Adipocyte (in vitro differentiated cells): Measurements from ENCODE around the gene COL25A1.

Source experiments
- DNase-seq: peaks from one replicate; pipeline ENCODE4 v3.0.0-alpha.2; 2015; ENCODE audit warnings: low read depth
- H3K27me3 ChIP-seq: replicated peaks from 2 replicates; pipeline ENCODE4 v1.7.0; 2013; ENCODE audit warnings: mild to moderate bottlenecking, low read length, moderate library complexity; ENCODE audit not compliant: control insufficient read depth, insufficient read depth
- H3K36me3 ChIP-seq: 2 replicates; pipeline ENCODE4 v1.7.0; 2013; ENCODE audit warnings: low read length, mild to moderate bottlenecking, moderate library complexity; ENCODE audit not compliant: control insufficient read depth, insufficient read depth, severe bottlenecking
- H3K4me1 ChIP-seq: 2 replicates; pipeline ENCODE4 v1.7.0; 2013; ENCODE audit warnings: mild to moderate bottlenecking, low read length, moderate library complexity; ENCODE audit not compliant: control insufficient read depth, insufficient read depth
- H3K4me3 ChIP-seq: 2 replicates; pipeline ENCODE4 v1.7.0; 2013; ENCODE audit warnings: mild to moderate bottlenecking, low read length, moderate library complexity
- H3K9ac ChIP-seq: 2 replicates; pipeline ENCODE4 v1.7.0; 2013; ENCODE audit warnings: mild to moderate bottlenecking, low read length, moderate library complexity
- H3K9me3 ChIP-seq: 2 replicates; pipeline ENCODE4 v1.7.0; 2013; ENCODE audit warnings: mild to moderate bottlenecking, low read length, moderate library complexity; ENCODE audit not compliant: control insufficient read depth

COL25A1 gene

DNA sequence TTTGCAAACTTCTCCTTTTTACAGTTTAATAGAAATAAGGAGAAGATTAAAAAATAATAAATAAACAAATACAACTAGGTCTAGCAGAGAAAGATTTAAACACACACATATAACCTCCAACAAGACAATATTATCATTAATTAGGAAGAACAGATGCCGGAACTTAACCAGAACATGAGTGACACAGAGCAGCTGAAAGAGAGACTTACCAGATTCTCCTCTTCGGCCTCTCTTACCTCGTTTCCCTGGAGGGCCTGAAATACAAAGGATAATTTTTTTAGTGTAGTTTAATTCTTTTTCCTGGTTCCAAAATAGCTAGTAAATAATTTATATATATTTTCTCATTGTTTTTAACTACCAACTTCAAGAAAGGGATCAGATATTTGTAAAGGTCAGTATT, 252.5 kb downstream of the COL25A1 start:
- no peaks in the 10 kb centered on the region for H3K9me3 ChIP-seq
- no peak overlapping the region for H3K9ac ChIP-seq
- no peak for DNase-seq
- no peaks in the 10 kb centered on the region for H3K27me3 ChIP-seq
- no peaks in the 10 kb centered on the region for H3K36me3 ChIP-seq
- no peak overlapping the region for H3K4me3 ChIP-seq
- H3K4me1 ChIP-seq: peaks cover 13% of the 10 kb centered on the region

DNA sequence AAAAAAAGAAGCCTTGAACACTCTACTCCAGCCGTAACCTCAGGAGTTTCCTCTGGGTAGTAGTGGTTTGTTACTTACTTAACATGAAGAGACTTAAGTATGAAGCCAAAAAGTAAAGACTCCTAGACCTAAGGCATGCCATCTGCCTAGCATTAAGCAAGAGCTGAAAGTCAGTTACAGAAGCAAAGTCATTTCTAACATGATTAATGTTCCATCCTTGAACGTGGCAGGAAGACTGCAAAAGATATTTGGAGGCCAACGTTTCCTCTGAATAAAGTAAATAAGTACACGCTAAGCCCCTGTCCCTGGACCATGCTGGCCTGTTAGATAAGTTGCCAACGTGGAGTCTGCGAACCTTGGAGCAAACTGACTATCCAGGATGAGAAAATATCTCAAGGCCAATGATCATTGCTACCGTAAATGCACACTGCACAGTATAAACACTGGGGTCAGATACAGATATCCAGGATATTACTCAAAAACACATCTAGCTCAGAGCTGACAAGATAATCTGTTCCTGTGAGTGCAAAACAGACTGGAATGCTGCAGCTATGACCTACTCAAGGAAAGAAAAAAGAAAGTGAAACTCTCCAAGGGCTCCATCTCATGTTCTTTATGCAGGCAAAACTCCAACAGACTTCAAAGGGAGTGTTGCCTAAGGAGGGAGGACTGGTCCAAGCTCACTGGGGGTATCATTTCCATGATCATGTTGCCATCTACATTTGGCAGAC, 255.8 kb downstream of the COL25A1 start:
- peak; percentile 76 for DNase-seq
- Histone ChIP-seq H3K9ac (no peak overlapping the region), H3K36me3 (no peaks in the 10 kb centered on the region), H3K9me3 (no peaks in the 10 kb centered on the region), H3K4me3 (peak overlapping the region; percentile 69), H3K4me1 (peaks cover 13% of the 10 kb centered on the region), H3K27me3 (no peaks in the 10 kb centered on the region)

DNA sequence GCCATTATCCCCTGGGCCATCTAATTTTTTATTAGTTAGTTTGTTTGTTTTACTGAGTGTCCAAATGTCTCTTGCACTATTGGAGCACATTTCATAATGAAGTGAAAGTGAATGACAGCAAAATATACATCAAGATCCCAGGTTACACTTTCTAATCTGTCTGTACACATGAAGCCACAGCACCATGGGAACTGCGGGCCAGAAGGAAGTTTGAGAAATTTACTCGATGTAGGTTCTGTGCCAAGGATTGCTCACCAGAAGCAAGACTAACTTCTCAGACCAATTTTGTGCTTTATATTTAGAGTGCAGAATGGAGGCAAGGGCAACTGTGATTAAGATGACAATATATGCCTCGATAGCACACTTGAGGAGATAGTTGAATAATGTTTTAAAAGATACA, 258.0 kb downstream of the COL25A1 start:
- no peaks in the 10 kb centered on the region for H3K27me3 ChIP-seq
- H3K9me3 ChIP-seq: no peaks in the 10 kb centered on the region
- no peak for DNase-seq
- H3K4me1 ChIP-seq: peaks cover 11% of the 10 kb centered on the region
- no peaks in the 10 kb centered on the region for H3K36me3 ChIP-seq
- H3K4me3 ChIP-seq: no peak overlapping the region
- no peak overlapping the region for H3K9ac ChIP-seq

DNA sequence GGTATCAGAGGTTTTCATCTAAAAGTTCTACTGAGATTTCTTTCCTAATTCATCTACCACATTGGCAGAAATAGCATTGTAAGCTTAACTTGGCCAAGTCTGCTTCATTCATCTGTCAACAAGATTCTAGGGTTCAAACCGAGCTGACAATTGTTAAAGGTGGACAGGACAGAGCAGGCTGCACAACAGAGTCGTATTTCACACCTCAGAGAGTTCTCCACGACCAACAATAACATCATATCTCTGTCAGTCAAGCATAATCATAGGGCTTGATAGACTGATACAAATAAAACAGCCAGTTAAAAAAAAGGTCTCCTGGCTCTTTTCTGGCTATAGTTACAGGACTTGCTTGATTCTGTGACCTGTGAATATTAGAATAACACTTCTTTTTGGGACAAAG, 259.2 kb downstream of the COL25A1 start:
- H3K9ac ChIP-seq: no peak overlapping the region
- H3K9me3 ChIP-seq: no peaks in the 10 kb centered on the region
- H3K4me3 ChIP-seq: no peak overlapping the region
- no peak for DNase-seq
- H3K4me1 ChIP-seq: peaks cover 11% of the 10 kb centered on the region
- H3K36me3 ChIP-seq: no peaks in the 10 kb centered on the region
- no peaks in the 10 kb centered on the region for H3K27me3 ChIP-seq

DNA sequence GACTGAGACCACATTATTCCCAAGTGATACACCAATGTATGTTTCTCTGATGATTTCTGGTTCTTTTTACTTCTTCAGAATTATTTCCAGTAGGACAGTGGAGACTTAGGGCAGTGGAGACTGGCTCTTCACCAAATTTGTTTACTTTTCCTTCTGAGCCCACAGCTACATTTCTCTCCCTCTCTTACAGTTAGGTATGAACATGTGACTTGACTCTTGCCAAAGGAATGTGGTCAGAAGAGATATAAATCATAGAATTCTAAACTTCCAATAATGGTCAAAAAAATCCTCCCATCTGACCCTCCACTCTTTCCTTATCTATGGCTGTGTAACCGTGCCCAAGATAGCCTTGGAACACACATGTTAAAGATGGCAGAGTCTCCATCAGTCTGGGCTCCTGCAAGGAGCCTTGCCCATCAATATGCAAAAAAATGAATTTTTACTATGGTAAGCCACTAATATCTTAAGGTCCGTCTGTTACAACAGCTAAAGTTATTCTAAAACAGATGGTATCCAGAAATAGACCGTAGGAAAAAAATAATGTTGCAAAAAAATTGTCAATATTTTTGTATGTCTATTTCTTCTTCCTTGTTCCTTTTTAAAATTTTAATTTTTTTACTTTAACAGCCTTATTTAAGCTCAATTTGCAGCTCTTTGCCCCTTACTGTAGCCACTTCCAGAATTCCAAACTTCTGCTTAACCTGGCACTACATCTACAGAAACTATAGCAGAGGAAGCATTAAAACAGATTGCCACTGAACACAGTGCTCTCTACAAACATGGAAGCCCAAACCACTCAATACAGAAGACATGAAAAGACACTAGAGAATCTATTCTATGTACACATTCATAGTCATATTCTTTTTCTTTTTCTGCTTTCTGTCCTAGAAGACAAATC, 260.7 kb downstream of the COL25A1 start:
- H3K9me3 ChIP-seq: no peaks in the 10 kb centered on the region
- H3K4me3 ChIP-seq: no peak overlapping the region
- no peak overlapping the region for H3K9ac ChIP-seq
- no peaks in the 10 kb centered on the region for H3K27me3 ChIP-seq
- peak; percentile 32 for DNase-seq
- H3K36me3 ChIP-seq: no peaks in the 10 kb centered on the region
- H3K4me1 ChIP-seq: peaks cover 8% of the 10 kb centered on the region

DNA sequence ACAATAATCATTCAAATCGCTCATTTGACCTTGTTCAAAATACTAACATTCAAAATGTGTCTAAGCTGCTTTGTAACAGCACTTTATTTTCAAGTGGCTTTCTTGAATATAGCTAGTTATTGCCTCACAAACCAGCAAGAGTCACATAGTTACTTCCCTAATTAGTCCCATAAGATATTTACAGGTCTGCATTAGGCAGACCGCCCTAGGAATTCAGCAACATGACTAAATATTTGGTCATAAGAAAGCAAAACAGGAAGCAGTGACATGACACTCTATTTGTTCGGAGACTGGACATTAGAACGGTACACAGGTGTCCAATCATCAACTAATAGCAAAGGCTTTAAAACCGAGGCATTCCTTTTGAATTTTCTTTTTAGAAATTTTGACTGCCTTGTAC, 262.0 kb downstream of the COL25A1 start:
- Histone ChIP-seq H3K4me3 (no peak overlapping the region), H3K9me3 (no peaks in the 10 kb centered on the region), H3K27me3 (no peaks in the 10 kb centered on the region), H3K9ac (no peak overlapping the region), H3K4me1 (no peaks in the 10 kb centered on the region), H3K36me3 (no peaks in the 10 kb centered on the region)
- no peak for DNase-seq

DNA sequence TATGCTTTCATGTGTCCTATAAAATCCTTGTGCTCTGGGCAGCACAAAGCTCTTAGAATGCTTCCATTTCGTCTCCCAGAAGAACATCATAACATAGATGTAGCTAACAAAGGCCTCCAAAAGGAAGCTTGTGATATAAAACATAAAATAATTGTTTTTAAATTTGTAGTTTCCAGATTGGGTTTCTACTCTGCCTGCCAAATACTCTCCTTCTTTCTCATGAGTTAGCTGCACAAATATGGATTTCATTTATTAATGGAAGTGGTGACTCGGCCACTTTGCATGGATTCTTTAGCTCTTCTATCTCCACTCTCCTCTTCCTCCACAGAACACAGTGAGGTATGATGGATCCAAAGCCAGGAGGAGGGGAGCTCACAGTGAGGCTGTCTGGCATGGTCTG, 265.4 kb downstream of the COL25A1 start:
- Histone ChIP-seq H3K4me1 (no peaks in the 10 kb centered on the region), H3K9ac (no peak overlapping the region), H3K27me3 (no peaks in the 10 kb centered on the region), H3K4me3 (no peak overlapping the region), H3K36me3 (no peaks in the 10 kb centered on the region), H3K9me3 (no peaks in the 10 kb centered on the region)
- no peak for DNase-seq

DNA sequence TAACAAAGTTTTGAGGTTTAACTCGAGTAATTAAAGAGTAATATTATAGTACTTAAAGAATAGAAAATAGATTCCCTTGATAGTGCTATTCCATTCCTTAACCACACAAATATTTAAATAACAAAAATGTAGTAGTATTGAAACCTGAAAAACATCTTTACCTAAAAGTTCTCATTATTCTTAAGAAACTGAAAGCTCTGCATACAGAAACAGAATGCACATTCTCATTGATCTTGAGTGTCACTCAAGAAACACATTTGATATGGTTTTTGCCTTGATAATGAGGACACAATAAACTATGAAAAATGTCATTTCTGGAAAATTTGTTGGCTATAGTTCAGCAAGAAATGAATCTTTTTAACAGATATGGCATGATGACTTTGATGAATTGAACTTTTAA, 268.5 kb downstream of the COL25A1 start:
- no peaks in the 10 kb centered on the region for H3K36me3 ChIP-seq
- DNase-seq: no peak
- no peak overlapping the region for H3K9ac ChIP-seq
- H3K4me1 ChIP-seq: no peaks in the 10 kb centered on the region
- H3K27me3 ChIP-seq: peaks cover 2% of the 10 kb centered on the region
- no peak overlapping the region for H3K4me3 ChIP-seq
- no peaks in the 10 kb centered on the region for H3K9me3 ChIP-seq

DNA sequence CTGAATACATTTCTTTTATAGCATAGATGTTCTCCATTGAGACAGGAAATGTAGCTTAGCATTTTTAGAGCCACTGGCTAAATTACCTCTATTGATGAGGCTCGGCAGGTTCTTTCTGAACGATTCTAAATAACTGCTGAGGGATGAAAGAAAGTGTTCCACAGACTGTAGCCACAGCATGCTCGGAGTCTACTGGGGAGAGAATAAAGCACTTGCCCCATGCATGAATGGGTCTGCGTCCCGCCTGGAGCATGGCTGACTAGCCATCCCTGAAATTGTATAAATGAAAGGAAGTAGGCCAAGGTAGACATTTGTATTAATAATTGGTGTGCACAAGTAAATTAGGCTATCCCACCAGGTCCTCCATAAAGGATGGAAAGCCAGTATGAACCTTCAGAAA, 269.8 kb downstream of the COL25A1 start:
- H3K27me3 ChIP-seq: peaks cover 2% of the 10 kb centered on the region
- no peaks in the 10 kb centered on the region for H3K4me1 ChIP-seq
- DNase-seq: no peak
- no peaks in the 10 kb centered on the region for H3K36me3 ChIP-seq
- H3K9ac ChIP-seq: no peak overlapping the region
- H3K4me3 ChIP-seq: no peak overlapping the region
- no peaks in the 10 kb centered on the region for H3K9me3 ChIP-seq

DNA sequence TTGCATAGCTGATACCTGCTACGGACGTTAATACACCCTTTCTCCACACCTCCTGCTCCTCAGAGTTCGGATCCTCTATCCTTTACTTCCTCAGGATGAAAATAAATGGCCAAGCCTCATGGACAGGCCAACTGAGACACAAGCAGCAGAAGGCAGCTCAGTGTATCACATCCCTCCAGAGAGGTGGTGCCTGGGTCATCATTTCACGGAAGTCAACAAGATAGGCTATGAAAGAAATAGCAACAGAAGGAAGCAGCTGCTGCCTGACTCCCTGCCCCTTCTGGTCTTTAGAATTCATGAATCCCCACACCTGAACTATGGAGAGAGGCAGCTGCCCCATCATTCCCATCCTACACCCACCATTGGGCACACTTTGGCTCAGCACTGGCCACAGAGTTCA, 272.5 kb downstream of the COL25A1 start:
- Histone ChIP-seq H3K9ac (no peak overlapping the region), H3K9me3 (no peaks in the 10 kb centered on the region), H3K4me1 (no peaks in the 10 kb centered on the region), H3K36me3 (no peaks in the 10 kb centered on the region), H3K4me3 (no peak overlapping the region), H3K27me3 (peaks cover 2% of the 10 kb centered on the region)
- DNase-seq: no peak

DNA sequence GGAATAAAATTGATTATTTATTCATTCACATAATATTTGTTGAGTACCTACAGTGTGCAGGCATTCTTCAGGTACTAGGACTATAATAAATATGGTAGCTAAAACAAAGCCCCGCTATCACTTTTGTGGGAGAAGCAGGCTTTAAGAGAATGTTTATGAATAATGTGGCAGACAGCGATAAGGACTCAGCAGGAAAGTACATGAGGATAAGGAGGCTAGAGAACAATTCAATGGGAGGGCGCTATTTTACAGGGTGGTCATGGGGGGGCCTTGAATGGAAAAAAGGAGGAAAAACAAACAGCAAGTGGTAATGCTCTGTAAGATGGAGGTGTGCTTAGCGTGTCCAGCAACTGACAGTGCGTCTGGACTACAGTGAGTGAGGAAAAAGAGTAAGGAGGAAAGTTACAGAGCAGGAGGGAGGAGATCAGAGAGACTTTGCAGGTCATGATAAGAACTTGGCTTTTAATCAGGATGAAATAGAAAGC, 275.4 kb downstream of the COL25A1 start:
- no peak for DNase-seq
- Histone ChIP-seq H3K9ac (no peak overlapping the region), H3K9me3 (peaks cover 7% of the 10 kb centered on the region), H3K27me3 (peaks cover 2% of the 10 kb centered on the region), H3K4me3 (no peak overlapping the region), H3K4me1 (no peaks in the 10 kb centered on the region), H3K36me3 (no peaks in the 10 kb centered on the region)
